HL-60 (cell line): Measurements from ENCODE around the gene TMEM126B.

Experiments
- CTCF ChIP-seq: IDR thresholded peaks from one replicate; pipeline ENCODE4 v1.5.1; 2011; ENCODE audit warnings: low read length, control low read depth, inconsistent platforms; ENCODE audit not compliant: insufficient read depth
- POLR2AphosphoS5 ChIP-seq: IDR thresholded peaks from 2 replicates; pipeline ENCODE4 v1.6.1; 2012; ENCODE audit warnings: low read depth
- SPI1 ChIP-seq: IDR thresholded peaks from 2 replicates; pipeline ENCODE4 v1.6.1; 2012; ENCODE audit warnings: low read depth, mild to moderate bottlenecking, borderline replicate concordance

GRCh38 chr11:85672105-85672902, 43.9 kb downstream of the TMEM126B start:
- no peak for TF ChIP-seq CTCF
- no peak for TF ChIP-seq POLR2AphosphoS5
- TF ChIP-seq SPI1 = no peak
